ENCODE measurements around the gene ANKRD42.

- TF ChIP-seq POLR2A (IDR thresholded peaks at IDR 0.05; ENCODE audit: low read depth, low read length) (no peak), TAF1 (IDR thresholded peaks at IDR 0.05; ENCODE audit: borderline replicate concordance, low read depth, low read length) (no peak)
Measured at GRCh38 chr11:83252941-83253340, 59.4 kb downstream of the ANKRD42 start.

Measured in GM12892 (cell line).